CD4-positive, alpha-beta T cell treated with Interleukin-6 for 4 hours (primary cell): ENCODE measurements around the gene ADAT3.

Source experiments
- DNase-seq: peaks from one replicate; pipeline ENCODE4 v3.0.0-alpha.2; 2020; ENCODE audit warnings: mixed read lengths

ADAT3 gene

GRCh38 chr19:1905110-1905862 is at the start of gene ADAT3, which contains the start of gene SCAMP4:
TSS of gene ADAT3 (plus strand) at chr19:1905399. CDS start at chr19:1912048, 6,649 bp downstream.
TSS of gene SCAMP4 (plus strand) at chr19:1905399. CDS start at chr19:1915020, 9,621 bp downstream.
- peak; percentile 99 for DNase-seq

GRCh38 chr19:1855828-1856255 is 49.4 kb upstream of the ADAT3 start:
- DNase-seq = peak; percentile 39

- no peak for DNase-seq
Measured at GRCh38 chr19:1856345-1856697, 48.9 kb upstream of the ADAT3 start.

- peak; percentile 45 for DNase-seq
Measured at GRCh38 chr19:1856698-1857603, 48.2 kb upstream of the ADAT3 start.

GRCh38 chr19:1857648-1858326 is 47.4 kb upstream of the ADAT3 start:
- no peak for DNase-seq

- no peak for DNase-seq
Measured at GRCh38 chr19:1858412-1859081, 46.7 kb upstream of the ADAT3 start.

- DNase-seq = no peak
Measured at GRCh38 chr19:1859331-1859781, 45.8 kb upstream of the ADAT3 start.

- peak; percentile 71 for DNase-seq
Measured at GRCh38 chr19:1860042-1860775, 45.0 kb upstream of the ADAT3 start.

- no peak for DNase-seq
Measured at GRCh38 chr19:1860821-1861598, 44.2 kb upstream of the ADAT3 start.

GRCh38 chr19:1861599-1862031 is 43.6 kb upstream of the ADAT3 start:
- no peak for DNase-seq

GRCh38 chr19:1862068-1862423 is 43.2 kb upstream of the ADAT3 start:
- no peak for DNase-seq

GRCh38 chr19:1862424-1863327 is 42.5 kb upstream of the ADAT3 start:
- peak; percentile 63 for DNase-seq

- no peak for DNase-seq
Measured at GRCh38 chr19:1863328-1863637, 41.9 kb upstream of the ADAT3 start, which contains the start of gene KLF16. TSS of gene KLF16 (minus strand) at chr19:1863579. CDS start at chr19:1863497, 82 bp downstream.

GRCh38 chr19:1863638-1864479 is 41.3 kb upstream of the ADAT3 start:
- DNase-seq = peak; percentile 94

GRCh38 chr19:1864480-1865171 is 40.6 kb upstream of the ADAT3 start:
- peak; percentile 74 for DNase-seq

- DNase-seq = no peak
Measured at GRCh38 chr19:1865172-1866010, 39.8 kb upstream of the ADAT3 start.

- DNase-seq = no peak
Measured at GRCh38 chr19:1866693-1867348, 38.4 kb upstream of the ADAT3 start.
